GM12878 (cell line): Measurements from ENCODE around the gene LBH. TPM values are rescaled to one million over a fixed set of nuclear protein-coding genes. Genes with fewer than 3 reads are reported as not detected.

Experiments used
- ATAC-seq: fragments of 200-7000 bp; cut with Tn5 transposase; 3 replicates; pipeline ENCODE4 v1.9.1; 2020; ENCODE audit warnings: mild to moderate bottlenecking, moderate library complexity
- BruUV-seq: library from RNA; stranded (reverse); fragments of 400-500 nt; replicated peaks from 2 replicates; lab custom pipeline; 2021; lab: Mats Ljungman, UMichigan
- CTCF ChIA-PET: fragments of 300-600 bp; sonication (Branson Sonifier 250); formaldehyde crosslinking; extraction: SDS; loops from one replicate; lab custom pipeline; 2021; ENCODE audit warnings: inconsistent platforms; lab: Yijun Ruan, JAX
- POLR2A ChIA-PET: fragments of 350-600 bp; formaldehyde crosslinking; extraction: SDS; loops from one replicate; lab custom pipeline; 2021; ENCODE audit warnings: inconsistent platforms; lab: Charles Lee
- RAD21 ChIA-PET: fragments of 300-600 bp; sonication (Branson Sonifier 250); formaldehyde crosslinking; loops from one replicate; lab custom pipeline; 2023; ENCODE audit warnings: antibody characterized with exemption; ENCODE audit not compliant: unreplicated experiment; lab: Charles Lee
- SMC1A ChIA-PET: fragments of 300-600 bp; sonication (Branson Sonifier 250); formaldehyde crosslinking; loops from one replicate; lab custom pipeline; 2023; ENCODE audit not compliant: unreplicated experiment, uncharacterized antibody; lab: Charles Lee
- DNase-seq: peaks from one replicate; pipeline ENCODE4 v3.0.0-alpha.2; 2011; ENCODE audit warnings: low read depth, low spot score
- FAIRE-seq: peaks from 3 replicates; lab custom pipeline; 2011; peaks lifted over from hg19 to GRCh38; lab: Jason Lieb, UNC
- H2AFZ ChIP-seq: 2 replicates; pipeline ENCODE4 v1.6.0; 2011; ENCODE audit warnings: low read depth, low read length, control low read depth; ENCODE audit not compliant: control insufficient read depth
- H3K27ac ChIP-seq: 2 replicates; pipeline ENCODE4 v1.5.1; 2011; ENCODE audit warnings: control low read depth; ENCODE audit not compliant: control insufficient read depth, insufficient read depth
- H3K27me3 ChIP-seq, 2 experiments: replicated peaks in 1 of 2; 2 replicates each; pipeline versions ENCODE4 v1.6.0 to v1.6.1; 2011; ENCODE audit warnings: low read length in 1 of 2; ENCODE audit not compliant: control insufficient read depth in 2 of 2, insufficient read depth in 2 of 2
- H3K36me3 ChIP-seq, 2 experiments: 2 replicates each; pipeline ENCODE4 v1.5.1; 2011; ENCODE audit warnings: low read length in 1 of 2; ENCODE audit not compliant: control insufficient read depth in 2 of 2, insufficient read depth in 2 of 2
- H3K4me1 ChIP-seq: 2 replicates; pipeline ENCODE4 v1.6.1; 2011; ENCODE audit warnings: mild to moderate bottlenecking, low read length, moderate library complexity, mixed read lengths; ENCODE audit not compliant: control insufficient read depth, insufficient read depth
- H3K4me2 ChIP-seq: 2 replicates; pipeline ENCODE4 v1.6.0; 2011; ENCODE audit warnings: control low read depth; ENCODE audit not compliant: control insufficient read depth, insufficient read depth
- H3K4me3 ChIP-seq: fragments of 200-600 bp; sonication (generic); 2 replicates; pipeline ENCODE4 v1.5.1; 2016
- H3K79me2 ChIP-seq: 2 replicates; pipeline ENCODE4 v1.6.0; 2011; ENCODE audit warnings: low read length; ENCODE audit not compliant: control insufficient read depth, insufficient read depth
- H3K9ac ChIP-seq: 2 replicates; pipeline ENCODE4 v1.8.0; 2011; ENCODE audit warnings: low read length, control low read depth, mixed read lengths; ENCODE audit not compliant: control insufficient read depth, insufficient read depth
- H3K9me3 ChIP-seq: replicated peaks from 3 replicates; pipeline ENCODE4 v1.5.1; 2011; ENCODE audit warnings: mild to moderate bottlenecking, low read length; ENCODE audit not compliant: control insufficient read depth, insufficient read depth
- H4K20me1 ChIP-seq: 2 replicates; pipeline ENCODE4 v1.6.0; 2011; ENCODE audit not compliant: control insufficient read depth, insufficient read depth
- CHD2 ChIP-seq: IDR thresholded peaks from 2 replicates; pipeline ENCODE4 v1.6.1; 2011; ENCODE audit warnings: low read depth, low read length, improper control_type of control experiment, borderline replicate concordance
- POLR2AphosphoS2 ChIP-seq: IDR thresholded peaks from 2 replicates; pipeline ENCODE4 v1.6.1; 2011; ENCODE audit warnings: low read depth, mild to moderate bottlenecking, low read length, improper control_type of control experiment, moderate library complexity
- RAD51 ChIP-seq: fragments of 450-650 bp; IDR thresholded peaks from 2 replicates; pipeline ENCODE4 v1.6.1; 2016; ENCODE audit warnings: moderate library complexity, mild to moderate bottlenecking, inconsistent platforms
- WRNIP1 ChIP-seq: IDR thresholded peaks from 2 replicates; pipeline ENCODE4 v1.6.1; 2011; ENCODE audit warnings: low read depth, low read length, improper control_type of control experiment, borderline replicate concordance
- ZNF592 ChIP-seq: fragments of 450-650 bp; IDR thresholded peaks from 2 replicates; pipeline ENCODE4 v1.6.1; 2017; ENCODE audit warnings: mild to moderate bottlenecking, moderate library complexity
- WGBS: methylation state at CpG from one replicate; pipeline ENCODE4 v1.1.6; 2016; ENCODE audit warnings: low lambda C conversion rate; ENCODE audit not compliant: insufficient replicate concordance, insufficient coverage; ENCODE audit errors: missing lambda C conversion rate; 5-methylcytosine and 5-hydroxymethylcytosine counted together
- in situ Hi-C: fragments of 300-500 bp; cut with MboI; formaldehyde crosslinking; loops from 9 replicates; pipeline ENCODE4 v1.14.3; 2018; ENCODE audit warnings: mixed read lengths
- intact Hi-C: fragments of 100-400 bp; cut with micrococcal nuclease; formaldehyde crosslinking; loops from one replicate; pipeline ENCODE4 v1.14.2; 2022; ENCODE audit not compliant: unreplicated experiment
- polyA plus RNA-seq, 11 experiments: library from polyadenylated mRNA; depleted of rRNA in 4 of 11; unstranded in 6 of 11; stranded (reverse) in 5 of 11; fragments of >200 nt; fragmentation: Nextera tagmentation in 4 of 11; fragmentation: Illumina TruSeq in 1 of 11; extraction: Ambion mirVana in 4 of 11; extraction: Trizol in 1 of 11; gene quantifications; 1 replicate in 1 of 11; 2 replicates in 10 of 11; pipeline versions ENCODE4 v1.2.1 to v1.2.3, GENCODE V29; 2011 to 2016; ENCODE audit warnings: inconsistent platforms in 2 of 11, missing spikeins in 2 of 11, low read depth in 1 of 11
- total RNA-seq, 4 experiments: library from RNA; depleted of rRNA in 3 of 4; stranded (reverse); fragments of >200 nt in 3 of 4; fragmentation: Illumina TruSeq in 1 of 4; extraction: Trizol in 1 of 4; gene quantifications; 2 replicates each; pipeline versions ENCODE4 v1.2.1 to v1.2.3, GENCODE V29; 2013 to 2021

The LBH gene
- total and polyA plus RNA-seq, 10 of the 15 experiments (the other 5 are each of a cell fraction or from before 2014, with no cell fraction given) = 9.3 to 133 (median 34.1) TPM

- no peak for ATAC-seq
- Histone ChIP-seq H3K27me3 (no peaks in the 10 kb centered on the region), H3K9me3 (no peaks in the 10 kb centered on the region; the same call in 2 of the 3 replicates), H3K79me2 (no peaks in the 10 kb centered on the region), H3K9ac (no peak overlapping the region), H2AFZ (no peak overlapping the region), H3K4me1 (peaks cover 20% of the 10 kb centered on the region), H4K20me1 (no peaks in the 10 kb centered on the region), H3K27ac (no peak overlapping the region), H3K4me3 (no peak overlapping the region), H3K4me2 (no peak overlapping the region), H3K36me3 (no peaks in the 10 kb centered on the region)
- TF ChIP-seq RAD51 = no peak
- no peak for TF ChIP-seq WRNIP1
- TF ChIP-seq CHD2 = no peak
- no peak for TF ChIP-seq POLR2AphosphoS2
- intact Hi-C loops = no loop called here
- in situ Hi-C loops = no loop called here
- ChIA-PET RAD21 (no interaction called here), CTCF (interaction anchor here (1.1 kb wide), 1 partner anchor 17 kb away, joined by 3 read pairs; no protein-coding TSS in a partner anchor), SMC1A (no interaction called here), POLR2A (no interaction called here)
- WGBS = 80% methylated on average over 4 of the region's 4 CpGs
- BruUV-seq = no TSS peak
- no peak for DNase-seq
- FAIRE-seq = no peak
These were observed 75.2 kb downstream of the LBH start for GRCh38 chr2:30306522-30306921.

GRCh38 chr2:30308280-30308679 lies 76.9 kb downstream of the LBH start:
- DNase-seq = no peak
- Histone ChIP-seq H3K27me3 (no peaks in the 10 kb centered on the region), H3K79me2 (no peaks in the 10 kb centered on the region)
- TF ChIP-seq ZNF592 = no peak
- TF ChIP-seq, all 136 proteins: peak for 0
- ChIA-PET CTCF (interaction anchor here (1.2 to 1.8 kb wide), 2 partner anchors 20 to 26 kb away, joined by 3 to 4 read pairs; no protein-coding TSS in a partner anchor), POLR2A (no interaction called here), SMC1A (interaction anchor here (3.2 kb wide), 1 partner anchor 20 kb away, joined by 18 read pairs; no protein-coding TSS in a partner anchor), RAD21 (interaction anchor here (1.2 kb wide), 1 partner anchor 78 kb away, joined by 3 read pairs; no protein-coding TSS in a partner anchor)
- H4K20me1 ChIP-seq = no peaks in the 10 kb centered on the region
- no peak overlapping the region for H3K4me3 ChIP-seq
- no peaks in the 10 kb centered on the region for H3K36me3 ChIP-seq
- no peak overlapping the region for H2AFZ ChIP-seq
- H3K4me2 ChIP-seq = no peak overlapping the region
- peaks cover 20% of the 10 kb centered on the region for H3K4me1 ChIP-seq
- WGBS = 92% methylated on average over 2 of the region's 2 CpGs
- intact Hi-C loops = no loop called here
- in situ Hi-C loops = no loop called here
- no peak overlapping the region for H3K27ac ChIP-seq
- no TSS peak for BruUV-seq
- H3K9ac ChIP-seq = no peak overlapping the region
- H3K9me3 ChIP-seq = no peaks in the 10 kb centered on the region; the same call in 2 of the 3 replicates
- no peak for ATAC-seq
- no peak for FAIRE-seq
